Fibroblast of peridontal ligament (primary cell): ENCODE data around the gene TENM4.

Source experiments
- DNase-seq: peaks from one replicate; pipeline ENCODE4 v3.0.0-alpha.2; 2010; ENCODE audit errors: extremely low read depth

TENM4 gene

DNA sequence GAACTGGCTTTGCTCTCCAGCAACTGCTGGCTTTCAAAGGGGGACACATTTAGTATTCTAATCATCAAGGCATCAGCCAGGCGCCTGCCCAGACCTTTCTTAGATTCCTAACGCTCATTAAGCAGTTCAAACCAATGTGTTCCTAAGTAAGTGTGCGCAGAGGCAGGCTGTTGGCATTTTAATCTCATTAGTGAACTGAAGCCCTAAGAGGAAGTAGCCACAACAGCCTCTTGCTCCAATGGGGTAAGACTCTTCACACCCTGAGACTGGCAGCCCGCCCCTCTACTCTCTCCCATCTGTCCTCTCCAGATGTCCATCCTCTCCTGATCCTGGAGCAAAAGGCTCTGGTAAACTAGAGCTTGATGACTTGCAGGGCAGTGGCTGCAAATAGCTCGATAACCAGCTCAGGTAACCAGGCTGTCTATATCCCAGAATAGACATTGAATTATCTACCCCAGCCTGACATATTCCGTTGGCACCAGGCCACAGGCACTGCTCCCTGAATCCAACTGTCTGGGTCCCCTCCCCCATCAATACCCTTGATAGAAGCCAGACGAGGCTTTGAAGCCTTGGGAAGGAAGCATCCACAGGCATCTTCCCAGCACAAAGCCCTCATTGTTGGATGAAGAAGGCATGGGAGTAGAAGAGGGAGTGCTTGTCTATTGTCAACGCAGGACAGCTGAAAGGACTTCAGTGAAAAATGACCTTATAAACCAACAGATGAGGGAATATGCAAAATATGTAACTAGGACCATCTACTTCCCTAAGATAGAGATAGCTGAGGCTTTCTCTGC is 321.1 kb downstream of the TENM4 start:
- no peak for DNase-seq

DNA sequence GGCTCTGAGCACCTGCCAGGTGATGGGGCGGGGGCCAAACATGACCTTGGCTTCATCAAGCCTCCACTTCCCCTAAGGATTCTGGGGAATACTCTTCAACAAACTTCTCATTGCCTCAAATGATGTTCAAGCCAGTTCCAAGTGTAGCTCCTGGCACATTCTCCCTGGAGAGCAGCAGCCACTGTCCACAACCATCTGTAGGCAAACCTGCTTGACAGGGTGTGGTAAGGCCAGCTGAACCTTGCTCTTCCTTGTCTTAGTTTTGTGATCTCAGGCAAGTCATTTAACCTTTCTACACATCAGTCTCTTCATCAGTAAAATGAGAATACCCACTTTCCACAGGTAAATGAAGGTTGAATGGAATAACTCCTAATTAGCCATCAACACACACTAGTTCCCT is 323.3 kb downstream of the TENM4 start:
- DNase-seq, result no peak

DNA sequence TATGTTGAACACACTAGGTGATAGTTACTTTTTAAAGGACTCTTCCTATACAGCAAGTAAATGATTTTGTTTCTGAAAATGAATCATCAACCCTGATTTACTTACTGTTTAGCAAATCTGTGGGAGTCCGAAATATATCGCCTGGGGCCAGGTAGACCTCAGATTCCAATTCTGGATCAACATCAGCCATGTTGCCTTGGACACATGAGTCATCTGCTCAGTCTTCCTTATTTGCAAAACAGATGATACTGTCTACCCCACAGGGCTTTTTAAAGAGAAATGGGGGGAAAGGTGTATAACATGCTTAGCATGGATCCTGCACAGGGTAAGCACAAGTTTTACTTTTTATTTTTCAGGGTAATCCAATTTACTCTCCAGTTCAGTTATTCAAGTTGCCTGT is 324.2 kb downstream of the TENM4 start:
- DNase-seq, result no peak

DNA sequence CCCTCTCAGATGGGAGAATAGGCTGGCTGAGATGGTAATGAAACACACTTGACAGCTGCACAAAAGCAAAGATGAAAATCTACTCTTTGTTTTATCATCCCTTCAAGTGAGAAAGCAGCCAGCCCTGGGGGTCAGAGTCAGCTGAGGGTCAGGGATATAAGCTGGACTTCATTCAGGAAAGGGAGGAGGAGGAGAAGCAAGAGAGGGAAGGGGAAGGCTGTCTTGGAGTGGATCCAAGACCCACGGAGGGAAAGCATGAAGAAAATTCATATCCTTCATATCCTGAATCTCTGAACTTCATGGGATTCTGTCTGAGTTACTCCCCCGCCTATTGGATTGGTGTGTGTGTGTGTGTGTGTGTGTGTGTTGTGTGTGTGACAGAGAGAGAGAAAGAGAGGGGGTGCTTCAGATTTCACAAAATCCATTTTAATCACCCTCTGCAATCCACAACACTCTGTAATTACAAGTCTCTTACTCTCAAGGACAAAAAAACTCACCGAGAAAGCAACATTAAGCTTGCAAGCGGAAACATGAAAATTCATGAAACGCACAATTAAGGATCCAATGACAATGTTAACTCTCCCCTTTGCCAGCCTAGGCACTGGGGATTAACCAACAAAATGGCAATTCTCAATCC is 327.7 kb downstream of the TENM4 start:
- DNase-seq, result peak; percentile 18

DNA sequence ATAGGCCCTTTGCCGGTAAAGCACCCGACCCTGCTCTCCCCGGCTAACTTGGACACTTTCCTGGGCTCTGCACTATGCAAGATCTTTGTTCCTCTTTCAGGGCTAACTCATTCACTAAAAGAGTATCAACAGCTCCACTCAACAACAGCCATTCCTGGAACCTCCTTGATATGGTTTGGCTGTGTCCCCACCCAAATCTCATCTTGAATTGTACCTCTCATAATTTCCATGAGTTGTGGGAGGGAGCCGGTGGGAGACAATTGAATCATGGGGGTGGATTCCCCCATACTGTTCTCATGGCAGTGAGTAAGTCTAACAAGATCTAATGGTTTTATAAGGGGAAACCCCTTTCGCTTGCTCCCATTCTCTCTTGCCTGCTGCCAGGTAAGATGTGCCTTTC is 330.0 kb downstream of the TENM4 start:
- DNase-seq, result no peak

DNA sequence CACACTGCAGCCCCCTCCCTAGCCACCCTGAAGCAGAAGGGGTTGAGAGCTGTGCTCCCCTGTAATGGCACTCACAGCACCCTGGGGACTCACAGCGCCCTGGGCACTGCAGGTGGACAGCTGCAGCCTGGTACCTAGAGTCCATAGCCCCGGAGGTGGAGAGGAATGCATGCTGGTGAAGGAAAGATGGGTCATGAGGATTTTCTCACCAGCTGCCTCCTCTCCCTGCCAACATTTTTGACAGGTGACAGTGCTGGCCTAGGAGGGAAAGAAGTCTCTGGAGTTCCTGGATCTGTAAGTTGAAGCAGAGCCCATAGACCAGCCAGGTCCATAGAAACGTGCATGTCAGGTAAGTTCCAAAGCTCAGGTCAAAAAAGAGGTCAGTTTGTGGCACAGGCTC is 330.5 kb downstream of the TENM4 start:
- DNase-seq, result no peak

DNA sequence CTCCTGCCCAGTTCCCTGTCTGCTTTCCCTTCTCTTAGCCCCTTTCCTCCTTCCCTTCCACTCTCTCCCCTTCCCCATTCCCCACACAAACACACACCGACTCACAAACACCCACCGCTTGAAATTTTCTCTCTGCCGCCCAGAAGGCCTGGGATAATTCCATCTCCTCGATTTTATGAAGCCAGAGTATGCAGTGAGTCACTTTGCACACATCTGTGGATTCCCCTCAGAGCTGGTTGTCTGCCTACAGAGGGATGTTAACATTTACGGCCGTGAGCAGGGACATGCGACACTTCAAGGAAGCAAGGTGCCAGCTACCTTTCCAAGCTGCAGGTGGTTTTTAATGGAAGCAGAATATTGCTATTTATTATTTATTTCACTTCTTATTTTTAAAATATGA is 332.0 kb downstream of the TENM4 start:
- no peak for DNase-seq

DNA sequence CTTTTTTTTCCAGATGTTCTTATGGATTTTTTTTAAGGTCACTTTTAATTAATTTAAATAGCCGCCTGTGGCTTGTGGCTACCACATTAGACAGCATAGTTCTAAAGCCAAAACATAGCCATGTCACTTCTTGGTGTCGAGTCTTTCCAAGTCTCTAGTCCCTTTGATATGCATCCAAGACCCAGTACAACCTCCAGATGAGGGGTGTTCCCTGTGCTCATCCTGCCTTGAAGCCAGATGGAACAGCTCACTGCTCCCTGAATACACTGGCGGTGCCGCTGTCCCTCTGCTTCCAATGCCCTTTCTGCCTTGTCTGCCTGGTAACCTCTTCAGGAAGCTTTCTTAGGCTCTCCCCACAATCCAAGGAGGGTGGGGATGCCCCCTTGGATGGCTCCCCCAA is 338.0 kb downstream of the TENM4 start:
- no peak for DNase-seq

DNA sequence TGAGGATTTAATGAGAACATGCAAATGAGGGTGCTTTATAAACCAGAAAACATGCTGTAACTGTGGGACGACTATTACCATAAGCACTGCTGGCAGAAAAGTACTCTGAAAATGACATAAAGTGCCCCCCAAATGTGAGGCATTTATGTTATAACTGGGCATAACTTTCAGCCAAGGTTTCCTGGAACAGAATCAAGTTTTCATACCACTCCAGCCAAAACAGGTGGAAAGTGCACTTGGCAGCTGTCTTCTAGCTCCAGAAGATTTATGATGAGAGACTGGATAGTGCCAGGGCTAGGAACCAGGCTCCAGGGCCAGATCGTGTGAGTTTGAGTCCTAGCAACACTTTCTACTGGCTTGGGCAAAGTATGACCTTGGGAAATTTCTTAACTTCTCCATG is 339.2 kb downstream of the TENM4 start:
- no peak for DNase-seq

DNA sequence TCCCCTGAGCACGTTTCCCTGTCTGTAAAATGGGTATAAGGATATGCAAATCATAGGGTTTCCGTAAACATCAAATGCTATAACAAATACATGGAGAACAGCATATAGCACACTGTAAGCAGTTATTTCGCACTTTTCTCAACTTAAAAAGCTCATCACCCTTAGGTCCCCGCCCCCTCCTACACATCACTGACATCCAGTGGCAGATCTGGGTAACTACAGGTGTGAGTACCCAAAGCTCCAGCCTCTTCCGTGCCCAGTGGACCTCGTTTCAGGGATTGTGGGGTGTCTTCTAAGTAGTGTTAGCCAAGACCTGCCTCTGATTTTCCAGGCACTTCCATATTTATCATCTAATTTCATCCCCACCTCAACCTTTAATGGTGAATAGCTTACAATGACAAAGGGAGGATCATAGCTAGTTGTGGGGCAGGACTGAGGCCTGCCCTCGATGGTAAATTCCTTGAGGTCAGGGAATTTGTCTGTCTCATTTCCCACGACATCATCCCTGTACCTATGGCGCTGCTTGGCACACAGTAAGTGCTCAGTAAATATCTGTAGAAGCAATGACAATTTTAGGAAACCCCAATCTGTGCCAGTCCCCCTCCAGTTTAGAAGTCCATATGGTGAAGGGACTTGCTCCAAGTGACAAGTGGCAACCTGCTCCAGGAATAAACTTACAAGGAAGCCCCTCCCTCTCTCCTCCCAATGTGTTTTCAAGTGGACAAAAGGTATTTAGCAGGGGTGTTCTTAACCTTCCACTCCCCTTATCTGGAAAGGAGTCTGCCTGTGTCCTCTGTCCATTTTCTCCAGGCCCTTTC is 340.5 kb downstream of the TENM4 start:
- DNase-seq, result peak; percentile 58

DNA sequence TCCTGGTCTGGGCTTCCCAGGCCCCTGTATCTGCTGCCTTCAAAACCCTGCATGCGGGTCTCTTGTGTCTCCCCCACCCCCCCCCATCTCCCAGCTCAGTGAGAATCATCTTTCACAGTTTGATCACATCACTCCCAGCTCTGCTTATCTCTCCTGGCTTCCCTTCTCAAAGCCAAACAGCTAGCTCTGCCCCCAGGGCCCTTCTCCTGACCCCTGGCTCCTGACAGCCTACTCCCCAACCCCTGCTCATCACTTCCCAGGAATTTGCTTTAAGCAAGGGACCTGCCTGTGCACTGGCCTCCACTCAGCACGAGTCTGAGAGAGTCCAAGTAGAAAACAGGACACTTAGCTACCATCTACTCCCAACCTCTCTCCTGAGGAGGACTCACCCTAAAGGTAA is 342.7 kb downstream of the TENM4 start:
- DNase-seq, result no peak

DNA sequence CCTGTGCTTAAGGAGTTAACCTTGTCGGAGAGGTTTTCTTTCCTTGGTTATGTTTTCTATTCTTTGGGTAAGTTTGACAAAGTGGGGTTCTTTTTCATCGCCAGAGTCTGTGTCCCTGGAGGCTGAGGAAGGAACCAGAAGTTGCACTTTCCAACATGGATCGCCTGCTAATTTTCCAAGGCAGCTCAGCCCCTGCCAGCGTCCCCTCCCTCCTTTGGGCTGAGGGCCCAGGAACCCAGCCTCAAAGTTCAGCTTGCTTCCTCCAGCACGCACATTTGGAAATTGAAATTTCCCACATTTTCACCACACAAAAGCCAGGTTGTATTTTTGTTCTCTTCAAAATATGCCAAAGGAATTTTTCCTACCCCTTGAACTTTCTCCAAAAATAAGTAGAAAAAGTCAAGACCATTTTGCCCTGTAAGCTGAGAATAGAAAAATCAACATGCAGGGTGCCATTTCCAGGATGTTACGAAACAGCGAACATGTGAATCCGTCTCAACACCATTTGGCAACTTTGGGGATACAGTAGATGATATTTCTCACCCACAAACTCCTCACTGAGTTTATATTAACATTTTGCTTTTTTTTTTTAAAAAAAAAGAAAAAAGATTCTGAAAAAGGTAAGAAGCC is 343.5 kb downstream of the TENM4 start:
- peak; percentile 51 for DNase-seq

DNA sequence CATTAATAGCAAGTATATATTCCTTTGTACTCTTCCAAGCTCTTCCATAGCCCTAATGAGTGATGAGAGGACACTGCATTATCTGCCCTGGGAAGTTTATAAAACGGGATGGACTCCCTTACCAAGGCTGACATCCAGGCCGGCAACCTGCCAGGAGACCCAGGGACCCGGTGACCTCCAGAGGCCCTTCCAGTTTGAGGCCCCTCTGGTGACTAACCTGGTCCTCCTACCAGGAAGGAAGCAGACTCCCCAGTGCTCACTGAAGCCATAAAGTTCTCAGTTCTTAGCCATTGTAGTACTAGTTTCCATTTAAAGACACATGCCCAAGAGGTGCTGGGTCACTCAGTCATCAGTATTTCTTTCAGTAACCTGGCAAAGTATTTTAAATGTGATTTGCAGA is 345.4 kb downstream of the TENM4 start:
- no peak for DNase-seq

DNA sequence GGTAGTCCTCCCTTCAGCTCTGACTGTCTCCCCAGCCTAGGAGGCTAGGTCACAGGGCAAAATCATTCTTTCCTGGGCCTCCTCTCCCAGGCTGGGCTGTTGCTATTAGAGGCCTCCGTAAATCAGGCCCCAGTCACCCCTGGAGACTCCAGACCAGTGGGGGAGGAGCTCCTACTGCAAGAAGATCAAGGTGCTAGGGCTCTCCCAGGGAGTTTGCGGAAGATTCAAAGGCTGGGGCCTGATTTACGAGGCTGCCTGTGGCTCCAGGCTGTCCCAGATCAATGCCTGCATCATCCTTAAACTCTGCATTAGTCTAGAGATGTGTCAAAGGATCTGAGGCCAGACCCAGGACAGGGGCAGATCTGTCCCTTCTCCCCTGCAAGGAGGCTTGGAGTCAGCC is 346.2 kb downstream of the TENM4 start:
- DNase-seq, result no peak

DNA sequence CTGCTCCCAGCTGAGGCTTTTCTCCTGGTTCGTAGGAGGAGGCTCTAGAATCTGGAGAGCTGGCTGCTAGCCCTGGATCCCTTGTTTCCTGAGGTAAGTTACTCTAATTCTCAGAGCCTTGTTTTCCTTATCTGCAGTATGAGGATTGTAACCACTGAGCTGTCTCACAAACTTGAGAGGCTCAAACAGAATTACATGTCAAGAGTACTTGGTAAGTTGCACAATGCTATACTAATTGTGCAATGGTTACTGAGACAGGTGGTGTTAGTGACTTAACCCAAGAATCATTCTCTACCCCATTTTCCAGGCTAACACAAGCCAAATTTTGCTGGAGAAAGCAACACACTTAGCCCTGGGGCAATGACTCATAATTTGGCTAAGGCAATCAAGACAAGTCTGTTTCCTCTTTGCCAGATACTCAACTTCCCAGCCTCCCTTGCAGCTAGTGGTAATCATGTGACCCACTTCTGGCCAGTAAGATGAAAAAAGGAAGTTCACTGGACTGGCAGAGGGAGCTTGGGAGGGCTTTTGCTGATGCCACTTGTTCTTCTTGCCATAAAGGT is 348.0 kb downstream of the TENM4 start:
- peak; percentile 100 for DNase-seq

DNA sequence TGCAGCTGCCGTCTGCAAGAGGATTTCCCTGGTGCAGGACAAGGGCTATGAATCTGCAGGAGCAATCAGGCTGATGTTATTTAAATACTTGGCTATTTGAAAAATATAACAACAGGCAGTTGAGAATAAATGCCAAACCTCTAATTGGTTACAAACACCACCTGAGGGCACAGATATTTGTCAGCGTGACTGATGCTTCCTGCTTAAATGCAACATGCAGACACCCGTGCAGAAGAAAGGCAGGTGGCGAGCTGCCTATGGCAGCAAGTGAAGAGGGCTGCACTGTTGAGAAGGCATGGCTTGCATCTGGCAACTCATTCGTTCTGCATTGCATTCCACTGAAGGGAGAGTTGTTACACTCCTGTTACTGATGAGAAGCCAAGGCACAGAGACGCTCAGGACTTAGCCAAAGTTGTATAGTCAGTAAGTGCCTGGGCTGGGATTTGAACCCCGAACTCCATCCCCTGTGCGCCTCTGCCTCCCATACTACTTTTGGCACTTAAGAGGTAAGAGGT is 350.6 kb downstream of the TENM4 start:
- DNase-seq, result no peak

DNA sequence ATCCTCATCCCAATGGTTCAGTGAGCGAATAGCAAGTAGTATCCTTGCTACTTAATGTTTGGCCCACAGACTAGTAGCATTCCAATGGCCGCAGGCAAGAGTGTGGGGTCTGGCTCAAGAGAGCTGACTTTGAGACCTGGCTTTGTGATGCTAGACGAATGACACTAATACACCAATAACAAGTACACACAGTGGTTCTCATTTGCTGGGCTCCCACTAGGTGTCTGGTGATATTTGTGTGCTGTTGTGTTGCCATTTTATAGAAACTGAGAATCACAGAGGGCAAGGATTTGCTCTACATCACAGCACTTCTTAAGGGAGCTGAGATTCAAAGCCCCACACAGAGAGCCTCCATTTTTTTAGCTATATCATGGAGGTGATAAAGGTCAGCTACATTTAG is 351.2 kb downstream of the TENM4 start:
- DNase-seq, result no peak

DNA sequence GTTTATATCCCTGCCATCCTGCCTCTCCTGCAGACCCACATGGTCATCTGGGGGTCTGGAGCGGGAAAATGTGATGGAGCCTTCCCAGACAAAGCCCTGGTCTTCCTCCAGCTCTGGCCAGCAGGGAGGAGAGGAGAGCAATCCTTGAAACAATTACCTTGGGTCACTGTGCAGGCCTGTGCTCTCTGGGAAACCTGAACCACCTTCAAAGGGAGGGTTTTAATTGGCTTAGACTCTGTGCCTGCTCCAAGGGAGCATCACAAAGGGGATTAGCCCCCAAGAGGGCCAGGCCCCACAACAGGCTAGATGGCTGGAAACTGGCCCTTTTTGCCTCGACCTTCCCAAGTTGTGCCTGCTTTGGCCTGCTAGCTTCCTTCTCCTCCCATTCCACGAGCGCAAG is 351.9 kb downstream of the TENM4 start:
- DNase-seq, result no peak

DNA sequence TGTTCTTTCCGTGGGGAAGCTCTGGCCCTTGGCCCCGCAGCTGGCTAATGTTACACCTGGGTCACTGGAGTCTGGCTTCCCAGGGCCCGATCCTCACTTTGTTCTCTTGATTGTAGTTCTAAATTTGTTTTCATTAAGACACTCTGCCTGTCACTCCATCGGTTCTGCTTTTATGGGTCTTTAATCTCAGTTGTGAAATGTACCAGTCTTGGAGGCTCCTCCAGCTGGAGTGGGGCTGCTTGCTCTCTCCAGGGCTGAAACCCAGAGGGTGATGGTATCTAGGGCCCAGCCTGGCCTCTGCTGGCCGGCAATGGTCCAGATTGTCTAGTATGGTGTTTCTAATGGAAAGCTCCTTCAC is 352.9 kb downstream of the TENM4 start:
- DNase-seq, result peak; percentile 13

DNA sequence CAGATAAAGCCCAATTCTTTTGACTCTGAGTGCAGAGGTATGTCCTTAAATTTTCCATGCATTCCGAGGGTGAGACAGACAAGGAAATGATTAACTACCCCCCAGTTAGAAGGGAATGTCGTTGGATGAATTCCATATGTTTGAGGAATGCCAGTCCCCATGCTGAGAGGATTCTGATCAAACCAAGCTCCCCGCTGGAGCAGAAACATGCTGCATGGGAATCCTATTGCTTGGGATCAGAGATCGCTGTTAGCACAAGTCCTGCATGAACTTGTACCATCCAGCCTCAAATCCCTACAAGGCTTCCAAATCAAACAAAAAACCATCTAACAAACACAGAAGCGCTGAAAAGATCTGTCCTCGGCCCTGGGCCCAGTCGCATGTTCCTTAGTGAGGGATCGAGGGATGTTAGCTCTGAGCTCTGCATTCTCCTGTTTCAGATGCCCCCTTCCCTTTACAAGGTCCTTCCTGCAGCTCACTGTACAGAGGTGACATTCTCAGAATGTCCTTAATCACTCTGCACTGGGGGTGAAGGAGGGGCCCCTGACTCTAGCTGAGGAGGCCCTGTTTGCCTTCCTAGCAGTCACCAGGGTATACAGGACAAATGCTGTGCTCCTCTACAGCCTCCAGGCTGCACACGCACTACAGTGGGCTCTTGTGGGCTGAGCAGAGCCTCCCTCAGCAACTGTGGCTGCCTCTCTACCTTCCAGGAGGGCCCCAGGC is 353.4 kb downstream of the TENM4 start:
- peak; percentile 76 for DNase-seq

DNA sequence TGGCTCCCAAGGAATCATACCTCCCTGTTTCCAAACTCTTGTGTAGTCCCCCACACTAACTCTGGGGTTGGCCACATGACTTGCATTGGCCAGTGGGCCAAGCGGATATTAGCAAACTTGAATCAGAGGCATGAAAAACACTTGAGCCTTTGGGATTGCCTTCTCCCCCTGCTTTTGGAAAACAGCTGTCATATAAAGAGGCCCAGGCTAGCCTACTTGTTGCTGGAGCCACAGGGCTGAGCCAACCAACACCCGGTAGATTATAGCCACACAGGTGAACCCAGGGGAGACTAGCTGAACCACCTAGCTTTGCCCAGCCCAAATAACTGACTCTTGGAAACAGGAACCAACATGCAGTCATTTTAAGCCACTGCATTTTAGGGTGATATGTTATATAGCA is 354.8 kb downstream of the TENM4 start:
- DNase-seq, result no peak
